Stimulated activated naive CD4-positive, alpha-beta T cell treated with Interleukin-2 at 50 U/mL for 16 hours (primary cell): Measurements from ENCODE around the gene SET.
"Not testable (repeated sequence)": the region's sequence is repeated elsewhere in the genome, so short reads cannot be mapped to it uniquely, and the experiment has no call there.

ENCODE experiments used
- DNase-seq: peaks from one replicate; lab custom pipeline; 2025; lab: John Stamatoyannopoulos, UW

Gene SET

GRCh38 chr9:128688501-128689292 lies at the start of gene SET:
Gene SET, plus strand, starts transcription at chr9:128689222. Its CDS starts 361 bp downstream, at chr9:128689583.
- peak; percentile 91 for DNase-seq

GRCh38 chr9:128640603-128641002 lies 48.4 kb upstream of the SET start:
- DNase-seq: no peak

- DNase-seq: no peak
Observed at GRCh38 chr9:128642675-128643245, 46.3 kb upstream of the SET start.

- no peak for DNase-seq
Observed at GRCh38 chr9:128643519-128644300, 45.3 kb upstream of the SET start.

- DNase-seq: peak; percentile 54
Observed at GRCh38 chr9:128648206-128648605, 40.8 kb upstream of the SET start.

- DNase-seq: no peak
Observed at GRCh38 chr9:128651798-128652197, 37.2 kb upstream of the SET start.

GRCh38 chr9:128653908-128654307 lies 35.1 kb upstream of the SET start:
- no peak for DNase-seq

- no peak for DNase-seq
Observed at GRCh38 chr9:128654481-128654880, 34.5 kb upstream of the SET start.

GRCh38 chr9:128656416-128657343 lies 32.3 kb upstream of the SET start, which contains the start of gene DYNC2I2:
Gene DYNC2I2, minus strand, starts transcription at chr9:128656847. Its CDS starts 121 bp downstream, at chr9:128656726.
- peak; percentile 94 for DNase-seq

GRCh38 chr9:128657344-128657704 lies 31.7 kb upstream of the SET start:
- DNase-seq: no peak

GRCh38 chr9:128657796-128658195 lies 31.2 kb upstream of the SET start:
- DNase-seq: no peak

GRCh38 chr9:128666481-128666941 lies 22.5 kb upstream of the SET start:
- DNase-seq: not testable (repeated sequence)

GRCh38 chr9:128669786-128670185 lies 19.2 kb upstream of the SET start:
- DNase-seq: no peak

- no peak for DNase-seq
Observed at GRCh38 chr9:128675382-128675781, 13.6 kb upstream of the SET start.

- no peak for DNase-seq
Observed at GRCh38 chr9:128677794-128678193, 11.2 kb upstream of the SET start.

GRCh38 chr9:128683340-128684064 lies 5.5 kb upstream of the SET start:
- peak; percentile 15 for DNase-seq

- no peak for DNase-seq
Observed at GRCh38 chr9:128684065-128684324, 5.0 kb upstream of the SET start.

- peak; percentile 75 for DNase-seq
Observed at GRCh38 chr9:128684325-128685199, 4.5 kb upstream of the SET start.

GRCh38 chr9:128685636-128686489 lies 3.2 kb upstream of the SET start:
- peak; percentile 36 for DNase-seq
